Astrocyte of the spinal cord (primary cell): ENCODE measurements around the gene KLHL25.

Source experiments
- DNase-seq: peaks from one replicate; pipeline ENCODE4 v3.0.0; 2011; ENCODE audit warnings: low read depth, low spot score
- H3K4me3 ChIP-seq: 2 replicates; pipeline ENCODE4 v1.5.1; 2011; ENCODE audit warnings: low read depth, mild to moderate bottlenecking, low read length, moderate library complexity
- CTCF ChIP-seq: IDR thresholded peaks from 2 replicates; pipeline ENCODE4 v1.5.1; 2012; ENCODE audit warnings: low read depth, mild to moderate bottlenecking, low read length, inconsistent platforms
- in situ Hi-C: cut with HindIII; loops from 2 replicates; pipeline ENCODE4 v1.10.0; 2017; ENCODE audit warnings: low sequenced_read_pairs

Gene KLHL25

DNA sequence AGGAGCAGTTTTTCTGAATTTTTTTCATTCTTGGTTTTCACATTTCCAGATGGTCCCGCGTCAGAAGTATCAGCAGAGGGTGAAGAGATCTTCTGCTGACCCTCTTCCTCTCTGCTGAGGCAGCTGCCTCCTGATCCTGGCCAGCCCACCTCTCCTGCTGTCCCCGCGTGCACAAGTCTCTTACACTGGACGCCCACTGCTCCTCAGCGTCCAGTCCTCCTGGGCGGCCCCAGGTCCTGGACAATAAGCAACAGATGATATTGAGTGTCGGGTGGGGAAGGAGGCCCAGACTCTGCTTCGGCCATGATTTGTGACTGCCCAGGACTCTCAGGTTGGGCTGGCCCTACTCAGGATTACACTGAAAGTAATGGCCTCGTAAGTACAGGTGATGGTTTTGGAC is 50.1 kb downstream of the KLHL25 start:
- no peak overlapping the region for H3K4me3 ChIP-seq
- no peak for TF ChIP-seq CTCF
- in situ Hi-C loops: no loop called here
- DNase-seq: no peak

DNA sequence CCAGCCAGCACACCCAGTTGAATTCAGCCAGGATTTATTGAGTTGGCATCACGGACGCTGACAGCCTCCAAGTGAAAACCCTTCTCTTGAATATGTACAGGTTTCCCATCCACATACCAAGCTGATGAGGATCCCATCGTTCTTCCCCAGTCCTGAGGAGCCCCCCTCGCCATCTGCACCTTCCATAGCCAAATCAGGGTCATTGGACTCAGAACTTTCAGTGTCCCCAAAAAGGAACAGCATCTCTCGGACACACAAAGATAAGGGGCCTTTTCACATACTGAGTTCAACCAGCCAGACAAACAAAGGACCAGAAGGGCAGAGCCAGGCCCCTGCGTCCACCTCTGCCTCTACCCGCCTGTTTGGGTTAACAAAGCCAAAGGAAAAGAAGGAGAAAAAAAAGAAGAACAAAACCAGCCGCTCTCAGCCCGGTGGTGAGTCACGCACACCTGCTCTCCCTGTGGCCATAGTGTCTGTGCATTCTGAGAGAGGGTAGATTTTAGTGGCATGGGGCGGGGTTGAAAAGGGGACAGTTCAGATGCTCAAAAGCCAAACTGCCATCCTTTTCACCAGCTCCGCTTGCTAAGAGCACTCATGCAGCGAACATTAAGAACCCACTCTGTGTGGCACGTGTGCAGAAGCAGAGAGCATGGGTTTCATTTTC is 51.2 kb downstream of the KLHL25 start:
- DNase-seq: no peak
- no peak for TF ChIP-seq CTCF
- no peak overlapping the region for H3K4me3 ChIP-seq
- in situ Hi-C loops: no loop called here

- in situ Hi-C loops: no loop called here
- DNase-seq: peak; percentile 75
- TF ChIP-seq CTCF: no peak
- H3K4me3 ChIP-seq: no peak overlapping the region
These were observed 52.4 kb downstream of the KLHL25 start for GRCh38 chr15:85742186-85742821.

GRCh38 chr15:85741662-85742061 is 53.1 kb downstream of the KLHL25 start:
- TF ChIP-seq CTCF: no peak
- no peak overlapping the region for H3K4me3 ChIP-seq
- no peak for DNase-seq
- in situ Hi-C loops: no loop called here

DNA sequence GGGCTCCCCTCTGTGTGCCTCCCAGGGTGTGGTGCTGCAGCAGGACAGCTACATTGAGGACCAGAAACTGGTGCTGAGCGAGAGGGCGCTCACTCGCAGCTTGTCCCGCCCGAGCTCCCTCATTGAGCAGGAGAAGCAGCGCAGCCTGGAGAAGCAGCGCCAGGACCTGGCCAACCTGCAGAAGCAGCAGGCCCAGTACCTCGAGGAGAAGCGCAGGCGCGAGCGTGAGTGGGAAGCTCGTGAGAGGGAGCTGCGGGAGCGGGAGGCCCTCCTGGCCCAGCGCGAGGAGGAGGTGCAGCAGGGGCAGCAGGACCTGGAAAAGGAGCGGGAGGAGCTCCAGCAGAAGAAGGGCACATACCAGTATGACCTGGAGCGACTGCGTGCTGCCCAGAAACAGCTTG is 53.7 kb downstream of the KLHL25 start:
- no peak for TF ChIP-seq CTCF
- DNase-seq: no peak
- in situ Hi-C loops: no loop called here
- no peak overlapping the region for H3K4me3 ChIP-seq

- no peak for TF ChIP-seq CTCF
- in situ Hi-C loops: no loop called here
- H3K4me3 ChIP-seq: no peak overlapping the region
These were observed 57.7 kb downstream of the KLHL25 start for GRCh38 chr15:85737061-85737460.

More at GRCh38 chr15:85737061-85737460, 57.7 kb downstream of the KLHL25 start:
- DNase-seq: no peak
